Nucleus accumbens (tissue), 56 donors: ENCODE measurements around the gene OCIAD2.
"Not testable (repeated sequence)": the region's sequence is repeated elsewhere in the genome, so short reads cannot be mapped to it uniquely, and the experiment has no call there.

Experiments
- DNase-seq, 56 donors: peaks; one replicate each; lab custom pipeline; 2025; lab: John Stamatoyannopoulos, UW

Gene OCIAD2

GRCh38 chr4:48862038-48862437 is 44.5 kb downstream of the OCIAD2 start:
- DNase-seq, result no peak

GRCh38 chr4:48858130-48858529 is 48.4 kb downstream of the OCIAD2 start:
- DNase-seq, result no peak

- no peak for DNase-seq
Measured at GRCh38 chr4:48854982-48855381, 51.6 kb downstream of the OCIAD2 start.

- no peak for DNase-seq
Measured at GRCh38 chr4:48854395-48854683, 52.2 kb downstream of the OCIAD2 start.

GRCh38 chr4:48853604-48854394 is 52.8 kb downstream of the OCIAD2 start:
- DNase-seq, result no peak

- DNase-seq, result no peak
Measured at GRCh38 chr4:48851651-48852050, 54.9 kb downstream of the OCIAD2 start.

- not testable (repeated sequence) for DNase-seq
Measured at GRCh38 chr4:48848799-48849198, 57.8 kb downstream of the OCIAD2 start.

- no peak for DNase-seq
Measured at GRCh38 chr4:48844843-48845242, 61.7 kb downstream of the OCIAD2 start.

GRCh38 chr4:48841045-48841827 is 65.3 kb downstream of the OCIAD2 start:
- DNase-seq, result no peak

GRCh38 chr4:48836658-48837057 is 69.9 kb downstream of the OCIAD2 start:
- no peak for DNase-seq
